Measurements from ENCODE around the gene DTNB.

Gene DTNB

GRCh38 chr2:25598332-25598731 lies 75.0 kb downstream of the DTNB start:
- no peak for TF ChIP-seq NFIC (IDR thresholded peaks at IDR 0.05)

GRCh38 chr2:25597881-25598280 lies 75.5 kb downstream of the DTNB start:
- TF ChIP-seq USF1 (IDR thresholded peaks at IDR 0.05) (0 out of 2 replicates have a peak, but pooled peaks have one; percentile 5), YY1 (IDR thresholded peaks at IDR 0.05; ENCODE audit: low read depth) (no peak), TCF12 (IDR thresholded peaks at IDR 0.05; ENCODE audit: low read depth) (no peak), CEBPB (IDR thresholded peaks at IDR 0.05) (no peak), TEAD4 (IDR thresholded peaks at IDR 0.05) (no peak), TAF1 (IDR thresholded peaks at IDR 0.05; ENCODE audit: low read depth) (no peak), EP300 (IDR thresholded peaks at IDR 0.05; ENCODE audit: borderline replicate concordance) (no peak), EGR1 (IDR thresholded peaks at IDR 0.05) (no peak), RAD21 (IDR thresholded peaks at IDR 0.05; ENCODE audit: low read depth) (no peak)

GRCh38 chr2:25596516-25597244 lies 76.7 kb downstream of the DTNB start:
- TF ChIP-seq YY1 (IDR thresholded peaks at IDR 0.05; ENCODE audit: low read depth) (no peak), EGR1 (IDR thresholded peaks at IDR 0.05) (no peak), TEAD4 (IDR thresholded peaks at IDR 0.05) (no peak), EP300 (IDR thresholded peaks at IDR 0.05; ENCODE audit: borderline replicate concordance) (no peak), RAD21 (IDR thresholded peaks at IDR 0.05; ENCODE audit: low read depth) (no peak), CEBPB (IDR thresholded peaks at IDR 0.05) (no peak), CREB1 (IDR thresholded peaks at IDR 0.05; ENCODE audit: low read depth) (no peak), REST (IDR thresholded peaks at IDR 0.05; ENCODE audit: low read depth) (no peak), ZBTB7A (IDR thresholded peaks at IDR 0.05; ENCODE audit: low read depth) (no peak)
- TF ChIP-seq, protein P1, sequence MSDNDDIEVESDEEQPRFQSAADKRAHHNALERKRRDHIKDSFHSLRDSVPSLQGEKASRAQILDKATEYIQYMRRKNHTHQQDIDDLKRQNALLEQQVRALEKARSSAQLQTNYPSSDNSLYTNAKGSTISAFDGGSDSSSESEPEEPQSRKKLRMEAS (IDR thresholded peaks at IDR 0.05): no peak

DNA sequence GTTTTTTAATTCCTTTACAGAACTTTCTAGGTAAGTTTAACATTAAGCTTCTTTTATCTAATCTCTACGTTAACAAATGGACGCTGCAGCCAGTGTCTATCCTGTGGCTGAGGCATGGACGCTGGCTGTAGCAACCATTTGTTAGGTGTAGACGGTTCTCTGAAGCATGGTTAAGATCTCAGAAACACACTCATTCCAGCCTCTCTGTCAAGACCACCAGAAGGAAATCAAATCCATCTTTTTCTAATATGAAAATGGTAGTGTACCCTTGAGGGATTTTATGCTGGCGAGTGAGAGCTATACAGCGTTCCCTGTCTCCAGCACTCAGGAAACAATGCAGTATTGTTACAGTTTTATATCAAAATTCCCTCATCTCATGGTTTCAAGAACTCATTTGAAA lies 78.0 kb downstream of the DTNB start:
- no peak for TF ChIP-seq EGR1 (IDR thresholded peaks at IDR 0.05)
- no peak for TF ChIP-seq YY1 (IDR thresholded peaks at IDR 0.05; ENCODE audit: low read depth)
- no peak for TF ChIP-seq TAF1 (IDR thresholded peaks at IDR 0.05; ENCODE audit: low read depth)
- no peak for TF ChIP-seq USF1 (IDR thresholded peaks at IDR 0.05)
- TF ChIP-seq TEAD4 (IDR thresholded peaks at IDR 0.05): no peak
- TF ChIP-seq, protein P1 (IDR thresholded peaks at IDR 0.05): no peak
- no peak for TF ChIP-seq NFIC (IDR thresholded peaks at IDR 0.05)
- TF ChIP-seq TCF12 (IDR thresholded peaks at IDR 0.05; ENCODE audit: low read depth): no peak

GRCh38 chr2:25594991-25595390 lies 78.4 kb downstream of the DTNB start:
- TF ChIP-seq YY1 (IDR thresholded peaks at IDR 0.05; ENCODE audit: low read depth): no peak
- no peak for TF ChIP-seq CREB1 (IDR thresholded peaks at IDR 0.05; ENCODE audit: low read depth)
- no peak for TF ChIP-seq RAD21 (IDR thresholded peaks at IDR 0.05; ENCODE audit: low read depth)
- no peak for TF ChIP-seq EP300 (IDR thresholded peaks at IDR 0.05; ENCODE audit: borderline replicate concordance)
- no peak for TF ChIP-seq FOXM1 (IDR thresholded peaks at IDR 0.05; ENCODE audit: borderline replicate concordance, low read depth)
- no peak for TF ChIP-seq TAF1 (IDR thresholded peaks at IDR 0.05; ENCODE audit: low read depth)
- TF ChIP-seq TEAD4 (IDR thresholded peaks at IDR 0.05): no peak
- TF ChIP-seq TCF12 (IDR thresholded peaks at IDR 0.05; ENCODE audit: low read depth): no peak
- TF ChIP-seq, protein P1 (IDR thresholded peaks at IDR 0.05): no peak
- no peak for TF ChIP-seq ZBTB7A (IDR thresholded peaks at IDR 0.05; ENCODE audit: low read depth)
- no peak for TF ChIP-seq CEBPB (IDR thresholded peaks at IDR 0.05)
- TF ChIP-seq NFIC (IDR thresholded peaks at IDR 0.05): no peak
- no peak for TF ChIP-seq EGR1 (IDR thresholded peaks at IDR 0.05)
- no peak for TF ChIP-seq REST (IDR thresholded peaks at IDR 0.05; ENCODE audit: low read depth)
- no peak for TF ChIP-seq USF1 (IDR thresholded peaks at IDR 0.05)
